ENCODE data around the gene SH3YL1. TPM values are rescaled to one million over a fixed set of nuclear protein-coding genes. Genes with fewer than 3 reads are reported as not detected.

SH3YL1 gene
- total RNA-seq, 3 donors from 2014 or later (not counting 1 experiment from before 2014, with no cell fraction given) = 28.3 to 42.2 (median 32.3) TPM

- intact Hi-C loops (cut with micrococcal nuclease) = no loop called here
- peak overlapping the region; percentile 62 for H3K4me3 Mint-ChIP-seq
- no peak overlapping the region for H3K27ac ChIP-seq (ENCODE audit: low read length)
- no peaks in the 10 kb centered on the region for H3K9me3 ChIP-seq (ENCODE audit: control insufficient read depth, insufficient read depth, low read length)
- peaks cover 0 to 9% of the 10 kb centered on the region in 2 donors for H3K4me1 Mint-ChIP-seq
- peaks cover 0 to 12% of the 10 kb centered on the region in 2 donors for H3K27me3 Mint-ChIP-seq (ENCODE audit: low read depth in 2 of 2)
- ATAC-seq = no peak
- no peak for DNase-seq
- peaks cover 16% of the 10 kb centered on the region for H3K27me3 ChIP-seq (ENCODE audit: control insufficient read depth, insufficient read depth, low read length)
- no peak overlapping the region for H3K4me3 ChIP-seq (ENCODE audit: low read length)
- peaks cover 3% of the 10 kb centered on the region for H3K36me3 ChIP-seq (ENCODE audit: control insufficient read depth, insufficient read depth, low read length)
- TF ChIP-seq CTCF (IDR thresholded peaks at IDR 0.05) = no peak
- no peaks in the 10 kb centered on the region for H3K9me3 Mint-ChIP-seq
- no peak overlapping the region for H3K27ac Mint-ChIP-seq
- H3K4me1 ChIP-seq (ENCODE audit: control insufficient read depth, insufficient read depth, low read length) = peaks cover 20% of the 10 kb centered on the region
- H3K36me3 Mint-ChIP-seq = no peaks in the 10 kb centered on the region
- 39% methylated on average over 20 of the region's 20 CpGs for WGBS (ENCODE audit: insufficient coverage)
Measured at GRCh38 chr2:286774-287392, 23.1 kb upstream of the SH3YL1 start.

GRCh38 chr2:286035-286434, 22.2 kb upstream of the SH3YL1 start:
- Histone ChIP-seq H3K4me3 (ENCODE audit: low read length) (no peak overlapping the region), H3K4me1 (ENCODE audit: control insufficient read depth, insufficient read depth, low read length) (peaks cover 20% of the 10 kb centered on the region), H3K9me3 (ENCODE audit: control insufficient read depth, insufficient read depth, low read length) (no peaks in the 10 kb centered on the region), H3K27me3 (ENCODE audit: control insufficient read depth, insufficient read depth, low read length) (peaks cover 16% of the 10 kb centered on the region), H3K36me3 (ENCODE audit: control insufficient read depth, insufficient read depth, low read length) (peaks cover 7% of the 10 kb centered on the region), H3K27ac (ENCODE audit: low read length) (no peak overlapping the region)
- H3K4me3 Mint-ChIP-seq = peak overlapping the region; percentile 65
- no peaks in the 10 kb centered on the region for H3K36me3 Mint-ChIP-seq
- H3K4me1 Mint-ChIP-seq = peaks cover 0 to 9% of the 10 kb centered on the region in 2 donors
- intact Hi-C loops (cut with micrococcal nuclease) = no loop called here
- H3K9me3 Mint-ChIP-seq = no peaks in the 10 kb centered on the region
- H3K27ac Mint-ChIP-seq = no peak overlapping the region
- TF ChIP-seq CTCF (IDR thresholded peaks at IDR 0.05) = no peak
- DNase-seq (no peak), ATAC-seq (no peak)
- WGBS (ENCODE audit: insufficient coverage) = 91% methylated on average over 6 of the region's 6 CpGs
- peaks cover 0 to 12% of the 10 kb centered on the region in 2 donors for H3K27me3 Mint-ChIP-seq (ENCODE audit: low read depth in 2 of 2)

- peaks cover 12% of the 10 kb centered on the region for H3K36me3 ChIP-seq (ENCODE audit: control insufficient read depth, insufficient read depth, low read length)
- peaks cover 15% of the 10 kb centered on the region for H3K27me3 ChIP-seq (ENCODE audit: control insufficient read depth, insufficient read depth, low read length)
- Mint-ChIP-seq H3K27ac (no peak overlapping the region), H3K36me3 (no peaks in the 10 kb centered on the region), H3K4me3 (peak overlapping the region; percentile 65), H3K4me1 (peaks cover 0 to 9% of the 10 kb centered on the region in 2 donors), H3K9me3 (no peaks in the 10 kb centered on the region), H3K27me3 (ENCODE audit: low read depth in 2 of 2) (peaks cover 0 to 12% of the 10 kb centered on the region in 2 donors)
- intact Hi-C loops (cut with micrococcal nuclease) = no loop called here
- H3K4me3 ChIP-seq (ENCODE audit: low read length) = no peak overlapping the region
- H3K9me3 ChIP-seq (ENCODE audit: control insufficient read depth, insufficient read depth, low read length) = no peaks in the 10 kb centered on the region
- WGBS (ENCODE audit: insufficient coverage) = 100% methylated on average over 1 of the region's 1 CpG
- H3K27ac ChIP-seq (ENCODE audit: low read length) = no peak overlapping the region
- H3K4me1 ChIP-seq (ENCODE audit: control insufficient read depth, insufficient read depth, low read length) = peaks cover 20% of the 10 kb centered on the region
- no peak for TF ChIP-seq CTCF (IDR thresholded peaks at IDR 0.05)
- DNase-seq = no peak
- no peak for ATAC-seq
Measured at GRCh38 chr2:285531-285930, 21.7 kb upstream of the SH3YL1 start.
